Hepatocyte (in vitro differentiated cells): ENCODE measurements around the gene WNT3A.
"Not testable (repeated sequence)": the region's sequence is repeated elsewhere in the genome, so short reads cannot be mapped to it uniquely, and the experiment has no call there.

ENCODE experiments used
- CTCF ChIP-seq: fragments of 200-600 bp; sonication (generic); IDR thresholded peaks from 2 replicates; pipeline ENCODE4 v1.5.1; 2016; ENCODE audit warnings: antibody characterized with exemption, mild to moderate bottlenecking; ENCODE audit not compliant: poor library complexity
- EZH2 ChIP-seq: fragments of 200-600 bp; sonication (generic); IDR thresholded peaks from 2 replicates; pipeline ENCODE4 v1.6.1; 2016; ENCODE audit warnings: antibody characterized with exemption, mild to moderate bottlenecking, borderline replicate concordance

GRCh38 chr1:227966733-227967132, 40.1 kb upstream of the WNT3A start:
- not testable (repeated sequence) for TF ChIP-seq CTCF, EZH2
